Globus pallidus (tissue), 1 donor: ENCODE measurements around the gene ZSCAN30.
A peak's percentile ranks its signal among the peaks of the same experiment; 100 is the strongest.
"Not testable (repeated sequence)": the region's sequence is repeated elsewhere in the genome, so short reads cannot be mapped to it uniquely, and the experiment has no call there.

Experiments
- DNase-seq: peaks from one replicate; pipeline ENCODE4 v3.0.0-alpha.2; 2015; ENCODE audit warnings: low spot score

ZSCAN30 gene

DNA sequence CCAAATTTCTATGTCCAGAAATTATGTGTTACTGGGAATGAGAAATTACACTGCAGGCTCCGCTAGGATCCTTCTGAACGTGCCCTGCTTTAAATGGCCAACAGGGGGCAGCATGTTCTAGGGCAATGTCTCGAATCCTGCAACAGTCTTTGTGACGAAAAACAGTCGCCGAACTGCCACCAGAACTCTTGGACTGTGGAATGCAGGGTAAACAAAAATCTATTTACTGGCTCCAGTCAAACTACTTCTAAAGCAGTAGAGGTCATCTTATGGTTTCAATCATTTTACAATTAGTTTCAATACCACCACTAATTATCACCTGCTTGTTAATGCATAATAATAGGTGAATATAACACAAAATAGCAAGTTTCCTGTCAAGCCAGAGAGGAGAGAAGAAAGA lies 59.0 kb downstream of the ZSCAN30 start:
- peak; percentile 93 for DNase-seq

- no peak for DNase-seq
Measured at GRCh38 chr18:35227254-35227653, 62.8 kb downstream of the ZSCAN30 start.

DNA sequence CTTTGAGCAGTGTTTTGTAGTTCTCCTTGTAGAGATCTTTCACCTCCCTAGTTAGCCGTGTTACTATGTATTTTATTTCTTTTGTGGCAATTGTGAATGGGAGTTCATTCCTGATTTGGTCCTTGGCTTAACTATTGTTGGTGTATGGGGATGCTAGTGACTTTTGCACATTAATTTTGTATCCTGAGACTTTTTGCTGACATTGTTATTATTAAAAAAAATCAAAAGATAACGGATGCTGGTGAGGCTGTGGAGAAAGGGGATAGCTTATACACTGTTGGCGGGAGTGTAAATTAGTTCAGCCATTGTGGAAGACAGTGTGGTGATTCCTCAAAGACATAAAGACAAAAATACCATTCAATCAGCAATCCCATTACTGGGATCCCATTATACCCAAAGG lies 66.2 kb downstream of the ZSCAN30 start:
- DNase-seq: no peak

DNA sequence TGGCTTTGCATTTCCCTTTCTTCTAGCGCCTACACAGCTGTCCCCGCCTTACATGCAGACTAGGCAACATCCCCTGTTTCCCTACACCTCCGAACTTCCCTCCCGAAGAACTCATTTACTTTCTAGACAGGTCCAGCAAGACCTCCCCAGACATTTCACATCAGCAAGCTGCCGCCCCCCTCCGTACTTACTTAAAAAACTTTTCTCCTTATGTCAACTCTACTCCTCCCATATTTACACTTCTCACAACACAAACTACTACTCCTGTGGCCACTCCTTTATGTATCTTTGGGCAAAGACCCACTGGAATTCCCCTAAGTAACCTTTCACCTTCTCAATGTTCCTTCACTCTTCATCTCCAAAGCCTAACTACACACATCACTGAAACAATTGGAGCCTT lies 69.6 kb downstream of the ZSCAN30 start:
- no peak for DNase-seq

DNA sequence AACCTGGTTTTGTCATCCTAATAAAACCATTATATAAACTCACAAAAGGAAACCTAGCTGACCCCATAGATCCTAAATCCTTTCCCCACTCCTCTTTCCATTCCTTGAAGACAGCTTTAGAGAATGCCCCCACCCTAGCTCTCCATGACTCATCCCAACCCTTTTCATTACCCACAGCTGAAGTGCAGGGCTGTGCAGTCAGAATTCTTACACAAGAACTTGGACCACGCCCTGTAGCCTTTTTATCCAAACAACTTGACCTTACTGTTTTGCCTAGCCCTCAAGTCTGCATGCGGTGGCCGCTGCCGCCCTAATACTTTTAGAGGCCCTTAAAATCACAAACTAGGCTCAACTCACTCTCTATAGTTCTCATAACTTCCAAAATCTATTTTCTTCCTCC lies 70.7 kb downstream of the ZSCAN30 start:
- DNase-seq: not testable (repeated sequence)

GRCh38 chr18:35216611-35217010 lies 73.4 kb downstream of the ZSCAN30 start:
- not testable (repeated sequence) for DNase-seq

- DNase-seq: no peak
Measured at GRCh38 chr18:35215026-35215425, 75.0 kb downstream of the ZSCAN30 start.

DNA sequence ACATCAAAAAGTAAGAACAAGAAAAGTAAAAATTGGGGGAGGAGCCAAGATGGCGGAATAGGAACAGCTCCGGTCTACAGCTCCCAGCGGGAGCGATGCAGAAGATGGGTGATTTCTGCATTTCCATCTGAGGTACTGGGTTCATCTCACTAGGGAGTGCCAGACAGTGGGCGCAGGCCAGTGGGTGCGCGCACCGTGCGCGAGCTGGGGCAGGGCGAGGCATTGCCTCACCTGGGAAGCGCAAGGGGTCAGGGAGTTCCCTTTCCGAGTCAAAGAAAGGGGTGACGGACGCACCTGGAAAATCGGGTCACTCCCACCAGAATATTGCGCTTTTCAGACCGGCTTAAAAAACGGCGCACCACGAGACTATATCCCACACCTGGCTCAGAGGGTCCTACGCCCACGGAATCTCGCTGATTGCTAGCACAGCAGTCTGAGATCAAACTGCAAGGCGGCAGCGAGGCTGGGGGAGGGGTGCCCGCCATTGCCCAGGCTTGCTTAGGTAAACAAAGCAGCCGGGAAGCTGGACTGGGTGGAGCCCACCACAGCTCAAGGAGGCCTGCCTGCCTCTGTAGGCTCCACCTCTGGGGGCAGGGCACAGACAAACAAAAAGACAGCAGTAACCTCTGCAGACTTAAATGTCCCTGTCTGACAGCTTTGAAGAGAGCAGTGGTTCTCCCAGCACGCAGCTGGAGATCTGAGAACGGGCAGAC lies 84.1 kb downstream of the ZSCAN30 start:
- DNase-seq: not testable (repeated sequence)

DNA sequence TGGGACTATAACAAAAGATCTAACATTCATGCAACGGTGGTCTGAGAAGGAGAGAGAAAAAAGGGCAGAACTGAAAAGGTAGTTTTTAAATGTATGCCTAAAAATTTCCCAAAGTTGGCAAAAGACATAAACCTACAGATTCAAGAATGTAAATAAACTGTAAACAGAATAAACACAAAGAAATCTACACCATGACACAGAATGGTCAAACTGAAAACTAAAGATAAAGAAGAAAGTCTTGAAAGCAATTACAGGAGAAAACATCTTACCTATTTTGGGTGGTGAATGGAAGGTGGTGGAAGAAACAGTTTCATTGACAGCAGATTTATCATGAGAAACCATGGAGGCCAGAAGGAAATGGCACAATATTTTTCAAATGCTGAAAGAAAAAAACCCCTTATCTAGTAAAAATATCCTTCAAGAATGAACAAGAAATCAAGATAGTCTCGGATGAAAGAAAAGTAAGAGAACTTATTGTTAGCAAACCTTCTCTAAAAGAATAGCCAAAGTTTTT lies 84.8 kb downstream of the ZSCAN30 start:
- DNase-seq: no peak

DNA sequence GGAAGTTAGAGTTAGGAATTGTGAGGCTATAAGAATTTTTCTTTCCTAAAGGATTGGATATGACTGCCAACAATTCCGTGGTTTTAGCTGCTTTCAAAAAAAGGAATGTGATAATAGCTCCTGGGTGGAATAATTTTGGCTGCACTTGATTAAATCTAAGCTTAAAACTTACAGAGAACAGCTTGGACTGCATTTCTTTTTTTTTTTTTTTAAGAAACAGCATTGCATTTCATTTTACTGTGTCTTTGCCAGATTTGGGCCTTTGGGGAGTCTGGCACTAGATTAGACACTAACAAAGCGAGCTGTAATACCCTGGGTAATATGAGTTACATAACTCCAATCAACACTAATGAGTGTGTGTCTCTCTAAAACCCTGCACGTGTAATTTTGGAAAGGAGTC lies 87.0 kb downstream of the ZSCAN30 start:
- DNase-seq: no peak

DNA sequence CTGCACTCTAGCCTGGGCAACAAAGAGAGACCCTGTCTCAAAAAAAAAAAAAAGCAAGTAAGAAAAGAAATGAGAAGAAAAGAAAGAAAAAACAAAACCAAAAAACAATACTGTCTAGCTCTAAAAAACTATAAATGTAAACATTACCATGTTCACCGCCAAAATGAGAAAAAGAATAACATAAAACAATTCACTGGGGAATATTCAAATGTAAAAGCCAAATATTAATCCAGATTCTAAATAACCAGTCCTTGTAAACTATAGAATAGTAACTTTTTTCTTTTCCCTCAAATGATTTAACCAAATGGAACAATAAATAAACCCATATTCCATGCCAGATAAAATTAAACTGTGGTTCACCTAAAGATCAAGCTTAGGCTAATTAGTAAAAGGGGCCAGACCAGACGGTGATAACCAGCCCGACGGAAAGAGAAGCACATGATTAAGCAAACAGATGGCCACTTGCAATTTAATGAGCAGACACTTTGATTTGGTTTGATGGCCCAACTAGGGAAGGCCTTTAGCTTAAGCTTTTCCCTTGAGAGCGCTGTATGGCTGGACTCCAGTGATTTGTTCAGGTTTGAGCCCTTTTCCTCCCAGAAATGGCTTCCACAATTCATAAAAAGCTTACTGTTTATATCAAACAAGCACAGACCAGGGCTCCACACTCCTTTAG lies 88.6 kb downstream of the ZSCAN30 start:
- no peak for DNase-seq
